ENCODE results near the gene TEDDM1. TPM values are rescaled to one million over a fixed set of nuclear protein-coding genes. Genes with fewer than 3 reads are reported as not detected.

The TEDDM1 gene
- total and polyA plus RNA-seq, 2 donors (not counting 3 experiments of a cell fraction or from before 2014, with no cell fraction given) = not detected

DNA sequence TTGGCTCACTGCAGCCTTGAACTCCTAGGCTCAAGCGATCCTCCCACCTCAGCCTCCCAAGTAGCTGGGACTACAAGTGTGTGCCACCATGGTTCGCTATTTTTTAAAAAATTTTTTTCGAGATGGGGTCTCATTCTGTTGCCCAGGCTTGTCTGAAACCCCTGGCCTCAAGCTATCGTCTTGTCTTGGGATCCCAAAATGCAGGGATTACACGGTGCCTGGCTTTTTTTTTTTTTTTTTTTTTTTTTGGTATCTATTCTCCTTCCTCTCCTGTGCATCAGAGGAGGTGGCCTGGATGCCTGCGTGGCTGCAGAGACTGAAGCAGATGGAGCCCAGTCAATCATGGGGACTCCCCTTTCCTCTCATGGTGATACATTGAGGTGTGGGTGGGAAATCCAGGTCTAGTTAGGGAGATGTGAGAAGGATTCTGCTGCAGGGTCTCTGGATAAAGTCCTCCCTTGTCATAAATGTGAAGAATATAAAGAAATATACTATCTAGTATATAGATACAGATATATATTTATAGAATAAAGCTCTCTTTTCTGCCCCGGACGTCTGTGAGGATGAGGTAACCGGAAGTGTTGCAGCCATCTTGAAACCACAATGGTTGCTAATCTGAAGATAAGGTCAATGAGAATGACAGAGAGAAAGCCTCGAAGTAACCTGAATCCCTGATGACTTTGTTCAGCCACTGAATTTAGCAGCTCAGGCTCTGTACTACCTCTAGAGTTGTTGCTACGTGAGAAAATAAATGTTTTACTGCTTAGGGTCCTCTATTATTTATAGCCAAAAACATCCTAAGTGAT, 30.0 kb upstream of the TEDDM1 start:
- TF ChIP-seq JUN (IDR thresholded peaks at IDR 0.05; ENCODE audit: borderline replicate concordance, insufficient read depth, insufficient read length, low read depth) (no peak), POLR2A (IDR thresholded peaks at IDR 0.05; ENCODE audit: low read depth, low read length) (no peak), POLR2AphosphoS5 (IDR thresholded peaks at IDR 0.05; ENCODE audit: insufficient read depth, low read depth, low read length) (no peak), EZH2 (IDR thresholded peaks at IDR 0.05; ENCODE audit: borderline replicate concordance, low read depth, low read length, severe bottlenecking) (no peak), GATA2 (IDR thresholded peaks at IDR 0.05; ENCODE audit: insufficient read depth, insufficient read length, low read depth, low read length) (no peak), MYC (IDR thresholded peaks at IDR 0.05; ENCODE audit: low read depth, low read length) (no peak), FOS (IDR thresholded peaks at IDR 0.05; ENCODE audit: borderline replicate concordance, insufficient read depth, low read length) (no peak)
- TF ChIP-seq, protein P1, sequence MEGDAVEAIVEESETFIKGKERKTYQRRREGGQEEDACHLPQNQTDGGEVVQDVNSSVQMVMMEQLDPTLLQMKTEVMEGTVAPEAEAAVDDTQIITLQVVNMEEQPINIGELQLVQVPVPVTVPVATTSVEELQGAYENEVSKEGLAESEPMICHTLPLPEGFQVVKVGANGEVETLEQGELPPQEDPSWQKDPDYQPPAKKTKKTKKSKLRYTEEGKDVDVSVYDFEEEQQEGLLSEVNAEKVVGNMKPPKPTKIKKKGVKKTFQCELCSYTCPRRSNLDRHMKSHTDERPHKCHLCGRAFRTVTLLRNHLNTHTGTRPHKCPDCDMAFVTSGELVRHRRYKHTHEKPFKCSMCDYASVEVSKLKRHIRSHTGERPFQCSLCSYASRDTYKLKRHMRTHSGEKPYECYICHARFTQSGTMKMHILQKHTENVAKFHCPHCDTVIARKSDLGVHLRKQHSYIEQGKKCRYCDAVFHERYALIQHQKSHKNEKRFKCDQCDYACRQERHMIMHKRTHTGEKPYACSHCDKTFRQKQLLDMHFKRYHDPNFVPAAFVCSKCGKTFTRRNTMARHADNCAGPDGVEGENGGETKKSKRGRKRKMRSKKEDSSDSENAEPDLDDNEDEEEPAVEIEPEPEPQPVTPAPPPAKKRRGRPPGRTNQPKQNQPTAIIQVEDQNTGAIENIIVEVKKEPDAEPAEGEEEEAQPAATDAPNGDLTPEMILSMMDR (IDR thresholded peaks at IDR 0.05; ENCODE audit: extremely low read depth in 1 of 2, insufficient read depth in 1 of 2, low read depth in 1 of 2, low read length in 2 of 2) = no peak
- TF ChIP-seq, protein P2, sequence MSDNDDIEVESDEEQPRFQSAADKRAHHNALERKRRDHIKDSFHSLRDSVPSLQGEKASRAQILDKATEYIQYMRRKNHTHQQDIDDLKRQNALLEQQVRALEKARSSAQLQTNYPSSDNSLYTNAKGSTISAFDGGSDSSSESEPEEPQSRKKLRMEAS (IDR thresholded peaks at IDR 0.05; ENCODE audit: insufficient read depth, insufficient read length) = no peak
- POLR2A ChIA-PET = no interaction called here
- Histone ChIP-seq H3K9me1 (replicated peaks; ENCODE audit: control insufficient read depth, extremely low read depth, insufficient read depth, low read length) (no peaks in the 10 kb centered on the region), H3K4me3 (replicated peaks in 1 of 3; ENCODE audit: insufficient read depth in 1 of 3, low read depth in 1 of 3, low read length in 3 of 3) (no peak overlapping the region), H3K4me2 (ENCODE audit: insufficient read depth, low read length) (no peak overlapping the region), H3K9me3 (replicated peaks; ENCODE audit: control insufficient read depth, insufficient read depth, low read length) (no peaks in the 10 kb centered on the region), H3K9ac (replicated peaks; ENCODE audit: extremely low read depth, insufficient read depth, low read length) (no peak overlapping the region), H3K36me3 (ENCODE audit: control insufficient read depth in 2 of 2, extremely low read depth in 1 of 2, insufficient read depth in 2 of 2, low read length in 2 of 2) (no peaks in the 10 kb centered on the region), H3K27ac (ENCODE audit: insufficient read depth, low read depth, low read length) (no peak overlapping the region), H3K4me1 (ENCODE audit: control insufficient read depth, extremely low read depth, insufficient read depth, low read length) (no peaks in the 10 kb centered on the region), H3K27me3 (ENCODE audit: control insufficient read depth in 2 of 2, insufficient read depth in 2 of 2, low read length in 2 of 2) (no peaks in the 10 kb centered on the region), H3K79me2 (ENCODE audit: control insufficient read depth, insufficient read depth, low read length) (no peaks in the 10 kb centered on the region), H4K20me1 (replicated peaks; ENCODE audit: control insufficient read depth, extremely low read depth, insufficient read depth, low read length) (no peaks in the 10 kb centered on the region), H2AFZ (ENCODE audit: low read depth, low read length) (no peak overlapping the region)
- BruUV-seq (replicated peaks) = no TSS peak
- CTCF ChIA-PET = interaction anchor here (0.7 kb wide), 1 partner anchor 717 kb away, joined by 3 read pairs; no protein-coding TSS in a partner anchor
- dilution Hi-C loops (cut with MboI; ENCODE audit: extremely low pct_ligation_motif_present, low sequenced_read_pairs) (no loop called here), intact Hi-C loops (cut with micrococcal nuclease) (no loop called here)
- no peak for FAIRE-seq
- DNase-seq (ENCODE audit: low read depth, low spot score) = no peak

All from endothelial cell of umbilical vein (primary cell).